Gastrocnemius medialis (tissue), 4 donors: ENCODE measurements around the gene GJB5.

Experiments used
- POLR2A ChIP-seq, 2 donors: fragments of 450-650 bp; IDR thresholded peaks; one replicate each; pipeline ENCODE4 v1.6.1; 2017; ENCODE audit warnings: antibody characterized with exemption in 2 of 2, mild to moderate bottlenecking in 2 of 2, moderate library complexity in 2 of 2
- TF ChIP-seq, protein P1 (sequence below), 5 experiments: fragments of 450-650 bp in 3 of 5; fragments of 200-600 bp in 2 of 5; sonication (generic) in 2 of 5; IDR thresholded peaks in 4 of 5; conservative IDR thresholded peaks in 1 of 5; 1 replicate in 4 of 5; 2 replicates in 1 of 5; pipeline ENCODE4 v1.5.1; 2016 to 2019; ENCODE audit warnings: antibody characterized with exemption in 5 of 5, mild to moderate bottlenecking in 3 of 5, moderate library complexity in 3 of 5

DNA sequence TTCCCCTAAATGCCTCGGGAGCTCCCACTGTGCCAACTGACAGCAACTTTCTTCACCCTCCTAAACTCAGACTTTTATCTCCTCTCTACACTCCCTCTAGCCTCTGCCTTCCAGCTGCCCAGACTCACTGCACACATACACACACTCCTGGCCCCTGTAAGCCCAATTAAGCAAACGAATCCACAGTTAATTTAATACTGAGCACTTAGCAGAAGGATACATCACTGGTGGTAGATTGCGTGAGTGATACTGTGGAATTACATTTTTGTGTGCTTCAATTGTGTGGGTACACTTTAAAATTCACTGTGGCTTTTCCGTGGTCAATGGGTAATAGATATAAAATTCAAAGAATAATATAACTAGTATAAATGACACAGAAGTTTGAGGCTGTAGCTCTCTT, 33.6 kb upstream of the GJB5 start:
- TF ChIP-seq POLR2A (IDR thresholded peaks at IDR 0.05), result no peak
- TF ChIP-seq, protein P1, sequence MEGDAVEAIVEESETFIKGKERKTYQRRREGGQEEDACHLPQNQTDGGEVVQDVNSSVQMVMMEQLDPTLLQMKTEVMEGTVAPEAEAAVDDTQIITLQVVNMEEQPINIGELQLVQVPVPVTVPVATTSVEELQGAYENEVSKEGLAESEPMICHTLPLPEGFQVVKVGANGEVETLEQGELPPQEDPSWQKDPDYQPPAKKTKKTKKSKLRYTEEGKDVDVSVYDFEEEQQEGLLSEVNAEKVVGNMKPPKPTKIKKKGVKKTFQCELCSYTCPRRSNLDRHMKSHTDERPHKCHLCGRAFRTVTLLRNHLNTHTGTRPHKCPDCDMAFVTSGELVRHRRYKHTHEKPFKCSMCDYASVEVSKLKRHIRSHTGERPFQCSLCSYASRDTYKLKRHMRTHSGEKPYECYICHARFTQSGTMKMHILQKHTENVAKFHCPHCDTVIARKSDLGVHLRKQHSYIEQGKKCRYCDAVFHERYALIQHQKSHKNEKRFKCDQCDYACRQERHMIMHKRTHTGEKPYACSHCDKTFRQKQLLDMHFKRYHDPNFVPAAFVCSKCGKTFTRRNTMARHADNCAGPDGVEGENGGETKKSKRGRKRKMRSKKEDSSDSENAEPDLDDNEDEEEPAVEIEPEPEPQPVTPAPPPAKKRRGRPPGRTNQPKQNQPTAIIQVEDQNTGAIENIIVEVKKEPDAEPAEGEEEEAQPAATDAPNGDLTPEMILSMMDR (IDR thresholded peaks at IDR 0.05 in 4 of 5, conservative IDR thresholded peaks at IDR 0.05 in 1 of 5), result no peak
